Measurements from ENCODE around the gene USP20.

The USP20 gene

GRCh38 chr9:129858167-129858962 lies 23.1 kb downstream of the USP20 start:
- DNase-seq = no peak

GRCh38 chr9:129860653-129861446 lies 25.6 kb downstream of the USP20 start:
- peak in 1 of 2 donors; percentile 11 for DNase-seq

- no peak for DNase-seq
These were observed 26.2 kb downstream of the USP20 start for GRCh38 chr9:129861447-129861827.

- peak in 1 of 2 donors; percentile 100 for DNase-seq
These were observed 27.9 kb downstream of the USP20 start for GRCh38 chr9:129863059-129863690.

- DNase-seq = peak in 1 of 2 donors; percentile 63
These were observed 29.9 kb downstream of the USP20 start for GRCh38 chr9:129864991-129865647.

- no peak for DNase-seq
These were observed 30.5 kb downstream of the USP20 start for GRCh38 chr9:129865668-129866320.

GRCh38 chr9:129866394-129867135 lies 31.3 kb downstream of the USP20 start:
- no peak for DNase-seq

GRCh38 chr9:129867136-129868022 lies 32.1 kb downstream of the USP20 start:
- DNase-seq = no peak

GRCh38 chr9:129868023-129868871 lies 33.0 kb downstream of the USP20 start:
- no peak for DNase-seq

- DNase-seq = no peak
These were observed 33.7 kb downstream of the USP20 start for GRCh38 chr9:129868872-129869486.

- DNase-seq = no peak
These were observed 34.6 kb downstream of the USP20 start for GRCh38 chr9:129869585-129870501.

GRCh38 chr9:129871046-129871445 lies 35.8 kb downstream of the USP20 start:
- DNase-seq = no peak

GRCh38 chr9:129873563-129874190 lies 38.4 kb downstream of the USP20 start:
- no peak for DNase-seq

- DNase-seq = no peak
These were observed 39.2 kb downstream of the USP20 start for GRCh38 chr9:129874261-129875101.

- DNase-seq = no peak
These were observed 39.9 kb downstream of the USP20 start for GRCh38 chr9:129875181-129875611.

- no peak for DNase-seq
These were observed 40.6 kb downstream of the USP20 start for GRCh38 chr9:129875687-129876395.
